Mesothelial cell of epicardium (in vitro differentiated cells): ENCODE results near the gene LRRC61. TPM values are rescaled to one million over a fixed set of nuclear protein-coding genes. Genes with fewer than 3 reads are reported as not detected.
"Not testable (repeated sequence)": the region's sequence is repeated elsewhere in the genome, so short reads cannot be mapped to it uniquely, and the experiment has no call there.

ENCODE experiments used
- DNase-seq, 2 experiments: peaks; one replicate each; pipeline ENCODE4 v3.0.0; 2021; ENCODE audit warnings: low spot score in 2 of 2; ENCODE audit not compliant: unreplicated experiment in 2 of 2
- H3K27ac Mint-ChIP-seq: 2 replicates; pipeline ENCODE4 v1.8.0; 2021; ENCODE audit warnings: mixed read lengths
- H3K27me3 Mint-ChIP-seq: 2 replicates; pipeline ENCODE4 v1.8.0; 2021; ENCODE audit warnings: low read depth, mixed read lengths
- H3K36me3 Mint-ChIP-seq: 2 replicates; pipeline ENCODE4 v1.8.0; 2021; ENCODE audit warnings: mixed read lengths
- H3K4me1 Mint-ChIP-seq: 2 replicates; pipeline ENCODE4 v1.8.0; 2021; ENCODE audit warnings: mixed read lengths
- H3K4me3 Mint-ChIP-seq: 2 replicates; pipeline ENCODE4 v1.8.0; 2021; ENCODE audit warnings: mild to moderate bottlenecking, moderate library complexity, mixed read lengths
- H3K9me3 Mint-ChIP-seq: 2 replicates; pipeline ENCODE4 v1.8.0; 2021; ENCODE audit warnings: mixed read lengths
- total RNA-seq: library from RNA; stranded (reverse); gene quantifications from 3 replicates; pipeline ENCODE4 v1.2.1, GENCODE V29; 2021
- TF ChIP-seq, protein P1 (sequence below): fragments of 200-600 bp; sonication (generic); IDR thresholded peaks from one replicate; pipeline ENCODE4 v1.5.0; 2021; ENCODE audit warnings: antibody characterized with exemption; ENCODE audit not compliant: unreplicated experiment

The LRRC61 gene, protein sequence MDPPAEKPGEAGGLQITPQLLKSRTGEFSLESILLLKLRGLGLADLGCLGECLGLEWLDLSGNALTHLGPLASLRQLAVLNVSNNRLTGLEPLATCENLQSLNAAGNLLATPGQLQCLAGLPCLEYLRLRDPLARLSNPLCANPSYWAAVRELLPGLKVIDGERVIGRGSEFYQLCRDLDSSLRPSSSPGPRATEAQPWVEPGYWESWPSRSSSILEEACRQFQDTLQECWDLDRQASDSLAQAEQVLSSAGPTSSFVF
- total RNA-seq, result 3.3 to 4.0 TPM (median 3.4 TPM) in 3 replicates

DNA sequence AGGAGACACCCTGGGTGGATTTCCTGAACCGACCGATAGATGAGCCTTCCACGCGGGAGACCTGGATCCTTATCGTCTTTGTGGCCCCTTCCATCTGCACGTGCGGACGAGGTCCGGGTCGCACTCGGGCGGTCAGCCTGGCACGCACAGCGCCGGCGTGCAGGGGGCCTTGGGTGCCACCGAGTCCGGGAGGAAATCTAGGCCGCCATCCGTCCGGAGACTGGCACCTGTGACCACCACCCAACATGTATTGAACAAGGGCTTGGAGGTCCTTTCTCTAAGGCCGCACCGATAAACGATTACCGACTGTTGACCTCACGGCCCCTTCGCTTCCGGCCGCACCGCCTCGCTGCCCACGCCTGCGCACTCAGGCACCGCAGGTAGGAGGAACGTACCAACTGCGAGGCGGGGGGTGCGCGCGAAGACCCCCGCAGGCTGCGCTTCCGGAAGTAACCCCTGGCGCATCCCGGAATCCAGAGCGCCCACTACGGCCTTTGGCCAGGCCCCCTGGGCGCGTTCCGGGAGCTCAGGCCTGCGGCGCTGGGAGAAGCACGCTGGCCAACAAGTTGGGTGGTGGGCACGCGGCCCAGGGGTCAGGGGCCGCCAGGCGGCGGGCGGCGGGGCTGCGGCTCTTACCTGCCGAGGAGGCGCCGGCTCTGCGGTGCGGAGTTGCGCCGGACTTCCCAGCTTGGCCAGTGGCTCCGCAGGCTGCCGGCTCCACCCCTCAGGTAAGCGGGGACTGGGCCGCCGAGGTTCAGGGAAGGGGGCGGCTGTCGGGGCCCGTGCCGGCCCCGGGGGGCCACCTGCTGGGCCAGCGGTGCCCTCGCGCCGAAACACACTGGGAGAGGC is at the start of gene LRRC61, which contains the start of gene ACTR3C:
TSS of gene LRRC61 (plus strand) at position 523 of the 849 bp plus-strand sequence. CDS start 13,507 bp downstream, outside the sequence.
TSS of gene ACTR3C (minus strand) at position 713 of the 849 bp plus-strand sequence. CDS start 28,249 bp downstream, outside the sequence.
- no peaks in the 10 kb centered on the region for H3K36me3 Mint-ChIP-seq
- H3K9me3 Mint-ChIP-seq, result no peaks in the 10 kb centered on the region
- H3K27me3 Mint-ChIP-seq, result no peaks in the 10 kb centered on the region
- H3K27ac Mint-ChIP-seq, result peak within 1 kb of the TSS; percentile 71
- TF ChIP-seq, protein P1, sequence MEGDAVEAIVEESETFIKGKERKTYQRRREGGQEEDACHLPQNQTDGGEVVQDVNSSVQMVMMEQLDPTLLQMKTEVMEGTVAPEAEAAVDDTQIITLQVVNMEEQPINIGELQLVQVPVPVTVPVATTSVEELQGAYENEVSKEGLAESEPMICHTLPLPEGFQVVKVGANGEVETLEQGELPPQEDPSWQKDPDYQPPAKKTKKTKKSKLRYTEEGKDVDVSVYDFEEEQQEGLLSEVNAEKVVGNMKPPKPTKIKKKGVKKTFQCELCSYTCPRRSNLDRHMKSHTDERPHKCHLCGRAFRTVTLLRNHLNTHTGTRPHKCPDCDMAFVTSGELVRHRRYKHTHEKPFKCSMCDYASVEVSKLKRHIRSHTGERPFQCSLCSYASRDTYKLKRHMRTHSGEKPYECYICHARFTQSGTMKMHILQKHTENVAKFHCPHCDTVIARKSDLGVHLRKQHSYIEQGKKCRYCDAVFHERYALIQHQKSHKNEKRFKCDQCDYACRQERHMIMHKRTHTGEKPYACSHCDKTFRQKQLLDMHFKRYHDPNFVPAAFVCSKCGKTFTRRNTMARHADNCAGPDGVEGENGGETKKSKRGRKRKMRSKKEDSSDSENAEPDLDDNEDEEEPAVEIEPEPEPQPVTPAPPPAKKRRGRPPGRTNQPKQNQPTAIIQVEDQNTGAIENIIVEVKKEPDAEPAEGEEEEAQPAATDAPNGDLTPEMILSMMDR, result no peak
- peaks cover 6% of the 10 kb centered on the region for H3K4me1 Mint-ChIP-seq
- DNase-seq, result no peak
- H3K4me3 Mint-ChIP-seq, result peak within 1 kb of the TSS; percentile 71

DNA sequence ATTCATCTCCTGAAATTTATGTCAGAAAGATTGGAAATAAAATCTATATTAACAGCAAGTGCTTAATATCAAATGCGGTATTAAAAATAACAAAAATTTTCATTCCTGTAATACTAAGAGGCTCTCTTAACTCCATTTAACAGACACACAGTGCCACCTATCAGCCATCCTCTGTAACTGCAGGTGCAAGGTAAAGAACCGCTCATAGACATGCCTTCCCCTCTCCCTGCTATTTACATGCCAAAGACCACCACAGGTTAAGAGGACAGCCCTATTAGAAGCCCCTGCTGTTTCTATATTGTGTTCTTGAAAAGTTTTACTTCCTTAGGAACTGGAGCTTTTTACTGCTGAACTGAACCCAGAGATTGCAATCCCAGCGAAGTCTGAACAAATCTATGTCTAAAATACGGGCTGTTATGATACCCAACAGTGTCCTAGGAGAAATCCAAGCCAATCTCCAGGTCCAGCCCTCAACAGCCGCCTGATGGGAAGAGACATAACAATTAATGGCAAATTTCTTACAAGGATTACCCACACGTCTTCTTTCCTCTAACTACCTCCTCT is 46.9 kb upstream of the LRRC61 start:
- not testable (repeated sequence) for H3K9me3 Mint-ChIP-seq, H3K27ac Mint-ChIP-seq, H3K36me3 Mint-ChIP-seq, H3K4me3 Mint-ChIP-seq, H3K4me1 Mint-ChIP-seq
- peak in 1 of 2 experiments; percentile 49 for DNase-seq
- TF ChIP-seq, protein P1, result peak; percentile 65
- H3K27me3 Mint-ChIP-seq, result peaks cover 36% of the 10 kb centered on the region

DNA sequence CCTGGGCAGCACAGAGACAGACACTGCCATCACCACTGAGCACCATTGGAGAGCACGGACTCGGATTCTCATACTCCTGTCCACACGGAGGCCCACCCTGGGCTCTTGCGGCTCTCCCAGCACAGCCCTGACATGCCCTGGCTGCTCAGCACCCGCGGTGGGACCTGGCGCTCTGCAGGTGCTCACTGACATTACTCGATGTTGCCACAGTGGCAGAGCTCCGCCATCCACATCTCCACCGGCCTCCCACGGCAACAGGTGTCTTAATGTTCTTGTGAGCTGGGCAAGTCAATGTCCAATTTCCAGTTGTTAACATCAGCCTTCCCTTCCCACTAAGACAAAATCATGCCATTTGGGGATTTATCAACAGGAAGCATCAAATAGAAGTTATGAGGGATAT is 44.8 kb upstream of the LRRC61 start:
- H3K4me3 Mint-ChIP-seq, H3K27ac Mint-ChIP-seq, H3K9me3 Mint-ChIP-seq, H3K36me3 Mint-ChIP-seq, DNase-seq, H3K4me1 Mint-ChIP-seq: not testable (repeated sequence)
- peaks cover 36% of the 10 kb centered on the region for H3K27me3 Mint-ChIP-seq

DNA sequence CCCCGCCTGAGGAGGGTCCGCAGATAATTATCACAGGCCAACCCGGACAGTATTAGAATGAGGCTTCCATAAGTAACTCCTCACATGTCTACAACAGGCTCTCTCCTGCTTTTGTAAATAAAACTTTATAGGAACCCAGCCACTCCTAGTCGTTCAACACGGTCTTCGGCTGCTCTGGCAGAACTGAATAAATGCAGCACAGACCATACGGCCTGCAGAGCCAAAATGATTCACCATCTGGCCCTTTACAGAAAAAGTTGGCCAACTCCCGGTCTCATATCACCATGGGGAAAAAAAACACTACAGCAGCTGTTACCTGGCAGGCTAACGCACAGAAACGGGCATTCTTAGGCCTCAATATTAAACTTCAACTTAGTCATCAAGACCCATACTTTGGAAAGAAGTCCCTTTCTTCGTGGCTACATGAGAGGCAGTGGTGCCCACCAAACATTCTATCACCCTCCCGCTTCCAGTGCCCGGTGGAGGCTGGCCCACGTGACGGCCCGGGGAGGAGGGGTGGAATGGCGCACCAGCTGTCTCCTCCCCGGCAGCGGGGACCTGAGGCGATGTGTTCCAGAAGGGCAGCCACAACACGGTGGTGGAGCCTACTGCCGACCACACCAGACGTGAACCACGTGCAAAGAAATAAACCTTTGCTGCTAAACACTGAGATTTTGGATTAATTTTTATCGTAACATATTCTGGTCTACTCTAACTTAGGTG is 41.3 kb upstream of the LRRC61 start:
- not testable (repeated sequence) for H3K27ac Mint-ChIP-seq, H3K36me3 Mint-ChIP-seq, H3K4me1 Mint-ChIP-seq, H3K4me3 Mint-ChIP-seq, DNase-seq, H3K9me3 Mint-ChIP-seq
- H3K27me3 Mint-ChIP-seq, result peaks cover 28% of the 10 kb centered on the region

DNA sequence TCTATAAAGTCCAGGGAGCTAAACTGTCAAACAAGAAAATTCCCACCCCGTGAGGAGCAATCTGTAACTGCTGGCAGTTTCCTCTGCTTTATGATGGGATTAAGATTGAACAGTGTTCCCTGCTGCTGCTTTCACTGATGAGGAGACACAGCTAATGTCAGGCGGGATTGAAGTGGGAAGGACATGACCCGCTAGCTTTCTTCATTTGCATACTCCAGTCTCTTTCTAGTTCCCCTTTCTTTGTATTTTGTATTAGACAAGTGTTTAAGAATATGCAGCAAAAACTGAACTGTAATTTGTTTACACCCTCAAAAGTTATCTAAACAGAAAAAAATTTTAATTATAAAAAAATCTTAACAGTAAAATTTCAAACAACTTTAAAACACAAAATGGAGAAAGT is 40.0 kb upstream of the LRRC61 start:
- DNase-seq, H3K4me3 Mint-ChIP-seq, H3K4me1 Mint-ChIP-seq, H3K9me3 Mint-ChIP-seq, H3K27ac Mint-ChIP-seq, H3K36me3 Mint-ChIP-seq: not testable (repeated sequence)
- peaks cover 19% of the 10 kb centered on the region for H3K27me3 Mint-ChIP-seq

DNA sequence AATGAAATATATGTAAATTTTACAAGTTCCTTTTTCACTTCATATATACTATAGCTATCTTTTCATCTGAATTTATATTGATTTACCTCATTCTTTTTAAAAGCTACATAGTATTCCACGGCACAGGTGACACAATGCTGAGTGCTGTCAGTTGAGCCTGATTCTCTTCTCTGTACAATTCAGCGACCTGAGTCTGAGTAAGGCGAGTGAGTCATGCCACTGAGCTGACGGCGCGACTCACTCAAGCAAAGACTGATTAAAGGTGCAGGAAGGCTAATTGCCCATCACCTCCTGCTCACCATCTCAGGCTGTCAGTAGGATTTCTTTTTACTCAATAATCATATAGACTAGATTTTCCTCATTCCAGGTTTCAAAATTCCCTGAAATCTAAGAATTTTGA is 39.5 kb upstream of the LRRC61 start:
- H3K4me3 Mint-ChIP-seq, H3K9me3 Mint-ChIP-seq, DNase-seq, H3K4me1 Mint-ChIP-seq, H3K36me3 Mint-ChIP-seq, H3K27ac Mint-ChIP-seq: not testable (repeated sequence)
- H3K27me3 Mint-ChIP-seq, result peaks cover 14% of the 10 kb centered on the region

DNA sequence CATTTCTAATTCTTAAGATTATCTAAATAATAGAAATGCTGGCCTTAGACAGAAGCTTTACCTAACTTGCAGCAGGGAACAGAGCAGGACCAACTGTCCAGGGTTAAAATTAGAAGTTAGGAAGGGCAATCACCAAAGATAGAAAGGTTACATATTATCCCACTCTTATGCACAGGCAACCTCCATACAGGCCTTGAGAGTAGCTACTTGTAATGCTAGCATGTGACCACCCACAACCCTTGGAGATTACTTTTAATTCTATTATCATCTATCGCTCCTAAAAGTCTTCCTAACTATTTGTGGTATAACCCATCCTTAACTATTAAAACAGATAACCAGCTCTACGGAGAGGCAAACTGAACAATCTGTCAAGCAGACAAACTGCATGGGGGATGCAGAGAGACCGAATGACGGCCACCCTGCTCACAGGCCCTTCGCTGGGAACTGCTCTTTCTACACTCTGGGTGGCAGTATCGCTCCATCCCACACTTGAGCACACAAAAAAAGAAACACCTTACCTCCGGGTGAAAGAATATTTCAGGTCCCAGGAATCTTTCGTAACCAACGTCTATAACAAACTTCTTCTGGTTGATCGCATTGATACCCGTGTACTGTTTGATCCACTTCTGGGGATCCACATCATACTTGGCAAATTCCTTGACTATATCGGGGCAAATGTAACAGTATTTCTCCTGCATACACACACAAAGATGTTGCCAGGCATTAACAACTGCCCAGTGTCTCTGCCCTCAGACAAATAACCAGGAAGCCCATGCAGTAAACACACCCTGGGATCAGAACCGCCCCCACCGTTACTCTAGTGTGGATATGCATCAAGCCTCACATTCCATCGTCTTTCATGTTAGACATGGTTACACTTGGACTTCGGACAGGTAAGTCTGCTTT is 37.1 kb upstream of the LRRC61 start:
- not testable (repeated sequence) for H3K4me3 Mint-ChIP-seq, H3K9me3 Mint-ChIP-seq, H3K27ac Mint-ChIP-seq, H3K36me3 Mint-ChIP-seq, H3K27me3 Mint-ChIP-seq, H3K4me1 Mint-ChIP-seq
- DNase-seq, result peak in 1 of 2 experiments; percentile 43
- TF ChIP-seq, protein P1, result peak; percentile 39

DNA sequence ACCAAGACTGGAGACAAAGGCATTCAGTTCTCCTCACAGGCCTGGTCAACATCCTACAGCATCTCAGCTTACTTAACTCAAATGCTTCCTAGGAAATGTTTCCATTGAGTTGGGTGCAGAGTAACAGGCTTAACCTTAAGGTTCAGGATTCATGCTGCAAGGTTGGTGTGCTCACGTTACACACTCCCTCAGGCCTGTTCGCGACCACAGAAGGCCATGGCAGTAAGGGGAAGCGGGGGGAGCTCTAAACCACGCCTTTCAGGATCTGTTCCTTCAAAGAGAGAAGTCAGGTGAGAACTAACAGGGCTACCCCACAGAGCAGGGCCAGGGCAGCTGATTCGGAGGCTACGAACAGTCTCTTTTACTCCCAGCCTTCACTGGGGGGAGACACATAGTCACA is 35.3 kb upstream of the LRRC61 start:
- H3K4me3 Mint-ChIP-seq, result not testable (repeated sequence)

DNA sequence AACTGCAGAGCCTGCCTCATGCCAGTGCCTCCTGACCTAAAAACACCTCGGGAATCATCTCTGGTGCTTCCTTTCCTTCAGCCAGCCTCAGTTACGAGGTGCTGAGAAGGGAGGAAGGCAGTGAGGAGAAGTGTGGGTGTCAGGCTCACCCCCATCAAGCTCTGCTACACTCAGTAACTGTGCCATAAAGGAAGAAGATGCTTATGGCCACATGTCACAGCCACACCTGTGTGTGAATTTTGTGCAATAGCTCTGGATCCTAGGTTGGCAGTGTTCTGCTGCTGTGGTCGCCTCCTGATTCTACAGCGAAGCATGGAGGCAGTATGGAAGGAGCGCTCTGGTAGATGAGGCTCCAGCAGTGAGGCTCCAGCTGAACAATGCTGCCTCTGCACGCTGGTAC is 34.3 kb upstream of the LRRC61 start:
- H3K27ac Mint-ChIP-seq, H3K27me3 Mint-ChIP-seq, H3K4me1 Mint-ChIP-seq, H3K4me3 Mint-ChIP-seq, H3K36me3 Mint-ChIP-seq, DNase-seq, H3K9me3 Mint-ChIP-seq: not testable (repeated sequence)

More for the DNA sequence above, 35.3 kb upstream of the LRRC61 start:
- not testable (repeated sequence) for H3K27ac Mint-ChIP-seq, DNase-seq, H3K27me3 Mint-ChIP-seq, H3K4me1 Mint-ChIP-seq, H3K36me3 Mint-ChIP-seq, H3K9me3 Mint-ChIP-seq
